Endothelial cell of umbilical vein (primary cell): ENCODE data around the gene MTFR1L. TPM values are rescaled to one million over a fixed set of nuclear protein-coding genes. Genes with fewer than 3 reads are reported as not detected.

Experiments
- BruUV-seq: library from RNA; stranded (reverse); fragments of 400-500 nt; replicated peaks from 2 replicates; lab custom pipeline; 2021; lab: Mats Ljungman, UMichigan
- CTCF ChIA-PET: fragments of 300-600, 350-600 bp; sonication (Branson Sonifier 250); formaldehyde crosslinking; loops from one replicate; lab custom pipeline; 2021; ENCODE audit warnings: antibody characterized with exemption, inconsistent platforms; lab: Charles Lee
- POLR2A ChIA-PET: fragments of 300-600, 350-600 bp; sonication (Branson Sonifier 250); formaldehyde crosslinking; loops from one replicate; lab custom pipeline; 2021; ENCODE audit warnings: antibody characterized with exemption, inconsistent platforms; lab: Charles Lee
- DNase-seq: peaks from one replicate; pipeline ENCODE4 v3.0.0-alpha.2; 2011; ENCODE audit warnings: low read depth, low spot score
- FAIRE-seq: peaks from 2 replicates; lab custom pipeline; 2011; peaks lifted over from hg19 to GRCh38; lab: Jason Lieb, UNC
- H2AFZ ChIP-seq: 2 replicates; pipeline ENCODE4 v1.6.0; 2012; ENCODE audit warnings: low read depth, low read length, control low read depth, inconsistent platforms
- H3K27ac ChIP-seq: 2 replicates; pipeline ENCODE4 v1.5.1; 2011; ENCODE audit warnings: low read depth, mild to moderate bottlenecking, control low read depth, low read length, moderate library complexity; ENCODE audit not compliant: insufficient read depth
- H3K27me3 ChIP-seq, 2 experiments: 2 replicates each; pipeline versions ENCODE4 v1.6.0 to v1.6.1; 2011; ENCODE audit warnings: low read length in 2 of 2, mixed read lengths in 1 of 2; ENCODE audit not compliant: control insufficient read depth in 2 of 2, insufficient read depth in 2 of 2
- H3K36me3 ChIP-seq, 2 experiments: 2 replicates in 1 of 2; 3 replicates in 1 of 2; pipeline ENCODE4 v1.5.1; 2011; ENCODE audit warnings: low read length in 2 of 2, mild to moderate bottlenecking in 1 of 2, moderate library complexity in 1 of 2; ENCODE audit not compliant: control insufficient read depth in 2 of 2, insufficient read depth in 2 of 2; ENCODE audit errors: extremely low read depth in 1 of 2
- H3K4me1 ChIP-seq: 3 replicates; pipeline ENCODE4 v1.5.1; 2011; ENCODE audit warnings: mild to moderate bottlenecking, low read length; ENCODE audit not compliant: control insufficient read depth, insufficient read depth; ENCODE audit errors: extremely low read depth
- H3K4me2 ChIP-seq: 2 replicates; pipeline ENCODE4 v1.6.1; 2011; ENCODE audit warnings: low read length, control low read depth, mixed read lengths; ENCODE audit not compliant: insufficient read depth
- H3K4me3 ChIP-seq, 3 experiments: fragments of 200-600 bp in 1 of 3; sonication (generic), shearing (Covaris generic) in 1 of 3; replicated peaks in 1 of 3; 2 replicates each; pipeline ENCODE4 v1.5.1; 2011 to 2016; ENCODE audit warnings: control low read depth in 3 of 3, low read length in 3 of 3, mild to moderate bottlenecking in 2 of 3, inconsistent platforms in 1 of 3, low read depth in 1 of 3, moderate library complexity in 1 of 3; ENCODE audit not compliant: insufficient read depth in 1 of 3
- H3K79me2 ChIP-seq: 2 replicates; pipeline ENCODE4 v1.6.0; 2012; ENCODE audit warnings: low read length, inconsistent platforms; ENCODE audit not compliant: control insufficient read depth, insufficient read depth
- H3K9ac ChIP-seq: replicated peaks from 2 replicates; pipeline ENCODE3; 2011; ENCODE audit warnings: low read length, control low read depth; ENCODE audit not compliant: insufficient read depth; ENCODE audit errors: extremely low read depth
- H3K9me1 ChIP-seq: replicated peaks from 3 replicates; pipeline ENCODE4 v1.6.0; 2011; ENCODE audit warnings: mild to moderate bottlenecking, low read length; ENCODE audit not compliant: control insufficient read depth, insufficient read depth; ENCODE audit errors: extremely low read depth
- H3K9me3 ChIP-seq: replicated peaks from 2 replicates; pipeline ENCODE4 v1.5.1; 2012; ENCODE audit warnings: low read length, inconsistent platforms; ENCODE audit not compliant: control insufficient read depth, insufficient read depth
- H4K20me1 ChIP-seq: replicated peaks from 2 replicates; pipeline ENCODE3; 2011; ENCODE audit warnings: mild to moderate bottlenecking, low read length; ENCODE audit not compliant: control insufficient read depth, insufficient read depth; ENCODE audit errors: extremely low read depth
- CTCF ChIP-seq, 2 donors: IDR thresholded peaks; 1 replicate in 1 of 2; 2 replicates in 1 of 2; pipeline ENCODE4 v1.5.1; 2011; ENCODE audit warnings: low read length in 2 of 2, mild to moderate bottlenecking in 2 of 2, moderate library complexity in 2 of 2, control low read depth in 1 of 2, inconsistent platforms in 1 of 2, low read depth in 1 of 2; ENCODE audit not compliant: insufficient read depth in 1 of 2; ENCODE audit errors: extremely low read depth in 1 of 2
- EZH2 ChIP-seq: IDR thresholded peaks from 2 replicates; pipeline ENCODE4 v1.6.1; 2012; ENCODE audit warnings: borderline replicate concordance, low read depth, mild to moderate bottlenecking, moderate library complexity, low read length, inconsistent platforms; ENCODE audit not compliant: severe bottlenecking
- FOS ChIP-seq: IDR thresholded peaks from 2 replicates; pipeline ENCODE4 v1.6.1; 2011; ENCODE audit warnings: mild to moderate bottlenecking, low read length, moderate library complexity, borderline replicate concordance; ENCODE audit not compliant: insufficient read depth
- GATA2 ChIP-seq: IDR thresholded peaks from 2 replicates; pipeline ENCODE4 v1.7.0; 2011; ENCODE audit warnings: low read depth, mild to moderate bottlenecking, moderate library complexity, mixed read lengths, low read length; ENCODE audit not compliant: insufficient read length, insufficient read depth
- JUN ChIP-seq: IDR thresholded peaks from 2 replicates; pipeline ENCODE4 v1.6.1; 2011; ENCODE audit warnings: borderline replicate concordance, low read depth; ENCODE audit not compliant: insufficient read length, insufficient read depth
- MAX ChIP-seq: IDR thresholded peaks from 2 replicates; pipeline ENCODE4 v1.6.1; 2011; ENCODE audit not compliant: insufficient read depth, insufficient read length
- MYC ChIP-seq: IDR thresholded peaks from one replicate; pipeline ENCODE4 v1.6.1; 2011; ENCODE audit warnings: mild to moderate bottlenecking, low read depth, low read length
- POLR2A ChIP-seq: IDR thresholded peaks from 2 replicates; pipeline ENCODE4 v1.6.1; 2012; ENCODE audit warnings: low read depth, mild to moderate bottlenecking, control low read depth, low read length
- POLR2AphosphoS5 ChIP-seq: IDR thresholded peaks from 2 replicates; pipeline ENCODE4 v1.6.1; 2012; ENCODE audit warnings: low read depth, mild to moderate bottlenecking, control low read depth, low read length, moderate library complexity; ENCODE audit not compliant: insufficient read depth
- dilution Hi-C: fragments of 300-500 bp; cut with MboI; formaldehyde crosslinking; loops from one replicate; pipeline ENCODE4 v1.15.0; 2019; ENCODE audit warnings: low sequenced_read_pairs; ENCODE audit not compliant: extremely low pct_ligation_motif_present
- intact Hi-C: fragments of 100-400 bp; cut with micrococcal nuclease; formaldehyde crosslinking; loops from one replicate; pipeline ENCODE4 v1.10.0; 2022
- polyA plus RNA-seq, 4 experiments: library from polyadenylated mRNA; depleted of rRNA in 3 of 4; stranded (reverse) in 3 of 4; unstranded in 1 of 4; fragments of >200 nt; gene quantifications; 2 replicates each; pipeline versions ENCODE4 v1.2.1 to v1.2.3, GENCODE V29; 2011 to 2012; ENCODE audit warnings: missing spikeins in 1 of 4
- total RNA-seq: library from RNA; stranded (reverse); gene quantifications from 2 replicates; pipeline ENCODE4 v1.2.3, GENCODE V29; 2021

Gene MTFR1L
- total and polyA plus RNA-seq, 2 donors (not counting 3 experiments of a cell fraction or from before 2014, with no cell fraction given), result 34.8 to 45.5 TPM

GRCh38 chr1:25878690-25879089 lies 58.9 kb downstream of the MTFR1L start:
- ChIA-PET POLR2A (no interaction called here), CTCF (no interaction called here)
- DNase-seq, result no peak
- dilution Hi-C loops (loop anchor here (25.0 kb wide), 1 partner anchor 109 kb away; the partner anchor contains the start of gene PAFAH2), intact Hi-C loops (no loop called here)
- no peak for FAIRE-seq
- H2AFZ ChIP-seq, result no peak overlapping the region
- H4K20me1 ChIP-seq, result no peaks in the 10 kb centered on the region
- no peaks in the 10 kb centered on the region for H3K79me2 ChIP-seq
- no peaks in the 10 kb centered on the region for H3K27me3 ChIP-seq
- H3K4me2 ChIP-seq, result no peak overlapping the region
- no peak overlapping the region for H3K27ac ChIP-seq
- H3K4me1 ChIP-seq, result peaks cover 7% of the 10 kb centered on the region
- no peaks in the 10 kb centered on the region for H3K9me1 ChIP-seq
- TF ChIP-seq GATA2, result no peak
- no peak for TF ChIP-seq POLR2A
- no peak for TF ChIP-seq JUN
- TF ChIP-seq FOS, result no peak
- no peak for TF ChIP-seq CTCF (IDR thresholded peaks at IDR 0.05; ENCODE audit: extremely low read depth in 1 of 2, insufficient read depth in 1 of 2, low read depth in 1 of 2, low read length in 2 of 2)
- TF ChIP-seq POLR2AphosphoS5, result no peak
- TF ChIP-seq MYC, result no peak
- no peak for TF ChIP-seq MAX
- TF ChIP-seq EZH2, result no peak
- no peaks in the 10 kb centered on the region for H3K36me3 ChIP-seq
- no TSS peak for BruUV-seq
- no peaks in the 10 kb centered on the region for H3K9me3 ChIP-seq
- H3K4me3 ChIP-seq, result no peak overlapping the region
- no peak overlapping the region for H3K9ac ChIP-seq
